ENCODE results near the gene CCDC159.

- TF ChIP-seq EP300 (IDR thresholded peaks at IDR 0.05; ENCODE audit: borderline replicate concordance) (no peak), TCF12 (IDR thresholded peaks at IDR 0.05; ENCODE audit: low read depth) (no peak), ZBTB7A (IDR thresholded peaks at IDR 0.05; ENCODE audit: low read depth) (no peak), RAD21 (IDR thresholded peaks at IDR 0.05; ENCODE audit: low read depth) (no peak)
Measured at GRCh38 chr19:11335449-11336146, 10.7 kb upstream of the CCDC159 start.
